Osteoblast (primary cell): ENCODE data around the gene REPS1. TPM values are rescaled to one million over a fixed set of nuclear protein-coding genes. Genes with fewer than 3 reads are reported as not detected.
A peak's percentile ranks its signal among the peaks of the same experiment; 100 is the strongest.

Experiments used
- DNase-seq: peaks from one replicate; pipeline ENCODE4 v3.0.0; 2011; ENCODE audit warnings: low spot score, mixed read lengths; ENCODE audit not compliant: insufficient read length; ENCODE audit errors: missing footprints
- H2AFZ ChIP-seq: 2 replicates; pipeline ENCODE4 v1.6.0; 2011; ENCODE audit warnings: mild to moderate bottlenecking, low read length
- H3K27ac ChIP-seq: 2 replicates; pipeline ENCODE4 v1.5.1; 2011; ENCODE audit warnings: mild to moderate bottlenecking, low read depth, low read length, moderate library complexity
- H3K27me3 ChIP-seq: 2 replicates; pipeline ENCODE4 v1.6.0; 2012; ENCODE audit warnings: mild to moderate bottlenecking, control low read depth, inconsistent platforms, low read length, moderate library complexity; ENCODE audit not compliant: insufficient read depth
- H3K36me3 ChIP-seq: 2 replicates; pipeline ENCODE4 v1.5.1; 2011; ENCODE audit warnings: mild to moderate bottlenecking, low read length, control low read depth, moderate library complexity; ENCODE audit not compliant: insufficient read depth
- H3K4me1 ChIP-seq: 2 replicates; pipeline ENCODE4 v1.5.1; 2011; ENCODE audit warnings: mild to moderate bottlenecking, low read length, control low read depth, moderate library complexity; ENCODE audit not compliant: insufficient read depth
- H3K4me2 ChIP-seq: 2 replicates; pipeline ENCODE4 v1.6.0; 2011; ENCODE audit warnings: mild to moderate bottlenecking, low read length; ENCODE audit not compliant: insufficient read depth
- H3K4me3 ChIP-seq: fragments of 200-600 bp; sonication (generic); 3 replicates; pipeline ENCODE4 v1.5.1; 2012; ENCODE audit warnings: mild to moderate bottlenecking, low read length, inconsistent platforms; ENCODE audit not compliant: insufficient read depth
- H3K79me2 ChIP-seq: 2 replicates; pipeline ENCODE4 v1.6.0; 2012; ENCODE audit warnings: mild to moderate bottlenecking, low read length, control low read depth, inconsistent platforms; ENCODE audit not compliant: insufficient read depth
- H3K9me3 ChIP-seq: 2 replicates; pipeline ENCODE4 v1.5.1; 2011; ENCODE audit warnings: low read depth, low read length, control low read depth
- H4K20me1 ChIP-seq: 2 replicates; pipeline ENCODE4 v1.6.0; 2012; ENCODE audit warnings: mild to moderate bottlenecking, low read length, control low read depth; ENCODE audit not compliant: insufficient read depth
- total RNA-seq: library from RNA; depleted of rRNA; stranded (reverse); fragments of >200 nt; gene quantifications from 2 replicates; pipeline ENCODE4 v1.2.3, GENCODE V29; 2012
- TF ChIP-seq, protein P1 (sequence below): IDR thresholded peaks from 2 replicates; pipeline ENCODE4 v1.5.1; 2011; ENCODE audit warnings: mild to moderate bottlenecking, low read depth, low read length, moderate library complexity; ENCODE audit errors: extremely low read depth

The REPS1 gene
- total RNA-seq, 1 donor: 43.1 TPM

DNA sequence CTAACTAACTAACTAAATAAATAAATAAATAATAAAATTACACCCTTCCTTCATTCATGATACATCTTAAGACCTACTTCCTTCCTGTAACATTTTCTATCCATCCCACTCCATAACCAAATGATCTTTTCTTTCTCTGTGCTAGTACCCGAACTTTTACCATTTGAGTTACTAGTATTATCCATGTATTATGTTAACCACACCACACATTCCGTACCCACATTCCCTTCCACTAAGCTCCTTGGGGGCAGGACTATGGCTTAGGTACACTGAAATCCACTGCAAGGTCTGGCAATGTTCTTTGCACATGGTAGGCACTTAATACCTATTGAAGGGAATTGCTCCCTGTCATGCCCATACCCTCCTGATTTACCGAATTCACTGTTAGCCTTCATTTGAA, 24.9 kb downstream of the REPS1 start:
- no peak overlapping the region for H2AFZ ChIP-seq
- DNase-seq: no peak
- H3K27ac ChIP-seq: no peak overlapping the region
- no peaks in the 10 kb centered on the region for H3K36me3 ChIP-seq
- H3K27me3 ChIP-seq: no peaks in the 10 kb centered on the region
- H3K4me1 ChIP-seq: peaks cover 9% of the 10 kb centered on the region
- TF ChIP-seq, protein P1, sequence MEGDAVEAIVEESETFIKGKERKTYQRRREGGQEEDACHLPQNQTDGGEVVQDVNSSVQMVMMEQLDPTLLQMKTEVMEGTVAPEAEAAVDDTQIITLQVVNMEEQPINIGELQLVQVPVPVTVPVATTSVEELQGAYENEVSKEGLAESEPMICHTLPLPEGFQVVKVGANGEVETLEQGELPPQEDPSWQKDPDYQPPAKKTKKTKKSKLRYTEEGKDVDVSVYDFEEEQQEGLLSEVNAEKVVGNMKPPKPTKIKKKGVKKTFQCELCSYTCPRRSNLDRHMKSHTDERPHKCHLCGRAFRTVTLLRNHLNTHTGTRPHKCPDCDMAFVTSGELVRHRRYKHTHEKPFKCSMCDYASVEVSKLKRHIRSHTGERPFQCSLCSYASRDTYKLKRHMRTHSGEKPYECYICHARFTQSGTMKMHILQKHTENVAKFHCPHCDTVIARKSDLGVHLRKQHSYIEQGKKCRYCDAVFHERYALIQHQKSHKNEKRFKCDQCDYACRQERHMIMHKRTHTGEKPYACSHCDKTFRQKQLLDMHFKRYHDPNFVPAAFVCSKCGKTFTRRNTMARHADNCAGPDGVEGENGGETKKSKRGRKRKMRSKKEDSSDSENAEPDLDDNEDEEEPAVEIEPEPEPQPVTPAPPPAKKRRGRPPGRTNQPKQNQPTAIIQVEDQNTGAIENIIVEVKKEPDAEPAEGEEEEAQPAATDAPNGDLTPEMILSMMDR: no peak
- H3K4me3 ChIP-seq: no peak overlapping the region
- H4K20me1 ChIP-seq: no peaks in the 10 kb centered on the region
- H3K4me2 ChIP-seq: no peak overlapping the region
- H3K9me3 ChIP-seq: no peaks in the 10 kb centered on the region
- peaks cover 92% of the 10 kb centered on the region for H3K79me2 ChIP-seq

DNA sequence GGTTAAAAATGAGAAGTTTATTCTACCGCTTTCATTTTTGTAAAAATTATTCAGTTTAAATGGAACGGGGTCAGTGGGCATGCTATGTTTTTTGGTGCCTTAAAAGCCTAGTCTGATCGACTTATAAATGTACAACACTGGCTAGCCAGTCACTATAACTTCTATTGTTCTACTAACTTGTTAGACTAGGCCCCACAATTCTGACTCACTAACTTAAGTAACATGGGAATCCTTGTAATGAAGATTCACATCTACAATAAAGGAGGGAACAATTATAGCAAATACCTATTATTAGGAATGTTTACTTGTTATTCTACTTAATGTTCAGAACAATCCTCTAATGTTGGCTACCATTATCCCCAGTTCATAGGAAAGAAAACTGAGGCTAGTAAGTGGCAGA, 28.5 kb downstream of the REPS1 start:
- Histone ChIP-seq H4K20me1 (no peaks in the 10 kb centered on the region), H3K79me2 (peaks cover 89% of the 10 kb centered on the region), H3K27me3 (no peaks in the 10 kb centered on the region), H3K4me1 (peaks cover 21% of the 10 kb centered on the region), H3K4me3 (no peak overlapping the region), H3K27ac (no peak overlapping the region), H3K4me2 (no peak overlapping the region), H3K36me3 (no peaks in the 10 kb centered on the region), H2AFZ (no peak overlapping the region), H3K9me3 (no peaks in the 10 kb centered on the region)
- no peak for DNase-seq
- TF ChIP-seq, protein P1: no peak

DNA sequence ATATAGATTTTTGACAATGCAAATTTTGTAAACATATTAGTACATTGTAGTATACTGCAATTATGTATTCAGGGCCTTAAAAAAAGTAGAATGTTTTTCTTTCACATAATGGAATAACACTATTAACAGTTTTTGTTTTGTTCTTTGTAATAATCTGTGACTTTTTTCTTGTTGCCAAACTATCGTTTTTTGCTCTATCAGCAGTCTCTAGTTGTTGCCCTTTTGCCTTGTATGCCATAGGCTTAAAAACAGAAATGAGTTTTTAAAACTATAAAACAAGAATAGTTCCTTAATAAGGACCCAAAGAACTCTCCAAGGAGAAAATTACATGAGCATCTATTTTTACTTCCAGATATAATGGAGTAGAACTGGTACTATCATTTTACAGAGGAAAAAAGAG, 29.5 kb downstream of the REPS1 start:
- TF ChIP-seq, protein P1: no peak
- Histone ChIP-seq H3K79me2 (peaks cover 88% of the 10 kb centered on the region), H3K4me1 (peaks cover 16% of the 10 kb centered on the region), H2AFZ (no peak overlapping the region), H3K36me3 (no peaks in the 10 kb centered on the region), H3K27me3 (no peaks in the 10 kb centered on the region), H4K20me1 (no peaks in the 10 kb centered on the region), H3K4me2 (no peak overlapping the region), H3K9me3 (no peaks in the 10 kb centered on the region), H3K27ac (no peak overlapping the region), H3K4me3 (no peak overlapping the region)
- DNase-seq: no peak

DNA sequence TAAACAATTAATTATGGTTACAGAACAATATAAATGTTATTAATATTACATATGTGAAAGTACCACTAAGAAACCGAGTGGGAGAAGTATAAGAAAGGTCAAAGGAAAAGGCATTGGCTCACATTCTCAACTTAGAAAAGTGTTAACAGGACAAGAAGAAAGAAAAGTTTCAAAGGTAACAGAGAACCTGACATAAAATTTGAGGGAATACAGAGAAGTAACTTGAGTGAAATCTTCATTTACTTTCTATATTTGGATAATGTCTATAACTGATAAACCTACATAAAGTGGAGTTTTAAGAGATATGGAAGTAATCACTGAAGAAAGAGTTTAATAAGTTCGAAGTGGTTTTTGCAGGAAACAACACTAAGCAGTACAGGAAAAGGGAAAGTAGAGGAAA, 30.1 kb downstream of the REPS1 start:
- Histone ChIP-seq H3K4me3 (no peak overlapping the region), H3K4me1 (peaks cover 18% of the 10 kb centered on the region), H2AFZ (no peak overlapping the region), H3K79me2 (peaks cover 88% of the 10 kb centered on the region), H3K27me3 (no peaks in the 10 kb centered on the region), H3K9me3 (no peaks in the 10 kb centered on the region), H3K4me2 (peak overlapping the region; percentile 39), H3K36me3 (no peaks in the 10 kb centered on the region), H4K20me1 (no peaks in the 10 kb centered on the region), H3K27ac (peak overlapping the region; percentile 46)
- DNase-seq: no peak
- TF ChIP-seq, protein P1: no peak
